ENCODE results near the gene CLEC2A.

CLEC2A gene

GRCh38 chr12:9895215-9895971, 36.8 kb downstream of the CLEC2A start:
- Histone ChIP-seq H2AFZ (ENCODE audit: low read length) (no peak overlapping the region), H3K9me3 (ENCODE audit: low read length) (no peaks in the 10 kb centered on the region), H3K4me2 (ENCODE audit: low read length) (no peak overlapping the region), H3F3A (ENCODE audit: insufficient read depth, low read length) (no peaks in the 10 kb centered on the region), H3K36me3 (ENCODE audit: insufficient read depth, low read length) (no peaks in the 10 kb centered on the region), H4K20me1 (ENCODE audit: insufficient read depth, low read length) (no peaks in the 10 kb centered on the region), H3K9me2 (ENCODE audit: low read depth, low read length) (no peaks in the 10 kb centered on the region), H3K27me3 (ENCODE audit: insufficient read depth, low read length) (no peaks in the 10 kb centered on the region), H3K4me3 (ENCODE audit: low read depth, low read length, poor library complexity, severe bottlenecking) (no peak overlapping the region), H3K9ac (ENCODE audit: low read length) (no peak overlapping the region), H3K79me2 (ENCODE audit: insufficient read depth, low read length) (no peaks in the 10 kb centered on the region), H3K27ac (ENCODE audit: low read depth, low read length, poor library complexity, severe bottlenecking) (no peak overlapping the region), H3K4me1 (ENCODE audit: insufficient read depth, low read length, severe bottlenecking) (no peaks in the 10 kb centered on the region)
- TF ChIP-seq EZH2 (IDR thresholded peaks at IDR 0.05; ENCODE audit: borderline replicate concordance, low read length) (no peak), CTCF (IDR thresholded peaks at IDR 0.05; ENCODE audit: low read length) (no peak)

- Histone ChIP-seq H3K9me3 (ENCODE audit: low read length) (no peaks in the 10 kb centered on the region), H4K20me1 (ENCODE audit: insufficient read depth, low read length) (no peaks in the 10 kb centered on the region), H3K4me2 (ENCODE audit: low read length) (no peak overlapping the region), H3K4me1 (ENCODE audit: insufficient read depth, low read length, severe bottlenecking) (no peaks in the 10 kb centered on the region), H3K9me2 (ENCODE audit: low read depth, low read length) (no peaks in the 10 kb centered on the region), H3K27ac (ENCODE audit: low read depth, low read length, poor library complexity, severe bottlenecking) (no peak overlapping the region), H3F3A (ENCODE audit: insufficient read depth, low read length) (no peaks in the 10 kb centered on the region), H3K9ac (ENCODE audit: low read length) (no peak overlapping the region), H3K36me3 (ENCODE audit: insufficient read depth, low read length) (no peaks in the 10 kb centered on the region), H3K4me3 (ENCODE audit: low read depth, low read length, poor library complexity, severe bottlenecking) (no peak overlapping the region), H3K27me3 (ENCODE audit: insufficient read depth, low read length) (no peaks in the 10 kb centered on the region), H3K79me2 (ENCODE audit: insufficient read depth, low read length) (no peaks in the 10 kb centered on the region), H2AFZ (ENCODE audit: low read length) (no peak overlapping the region)
- TF ChIP-seq EZH2 (IDR thresholded peaks at IDR 0.05; ENCODE audit: borderline replicate concordance, low read length) (no peak), CTCF (IDR thresholded peaks at IDR 0.05; ENCODE audit: low read length) (no peak)
Observed at GRCh38 chr12:9888665-9889273, 43.4 kb downstream of the CLEC2A start.

- Histone ChIP-seq H2AFZ (ENCODE audit: low read length) (no peak overlapping the region), H3K9ac (ENCODE audit: low read length) (no peak overlapping the region), H3K9me2 (ENCODE audit: low read depth, low read length) (no peaks in the 10 kb centered on the region), H3F3A (ENCODE audit: insufficient read depth, low read length) (no peaks in the 10 kb centered on the region), H3K4me1 (ENCODE audit: insufficient read depth, low read length, severe bottlenecking) (no peaks in the 10 kb centered on the region), H3K27ac (ENCODE audit: low read depth, low read length, poor library complexity, severe bottlenecking) (no peak overlapping the region), H3K36me3 (ENCODE audit: insufficient read depth, low read length) (no peaks in the 10 kb centered on the region), H3K4me2 (ENCODE audit: low read length) (no peak overlapping the region), H4K20me1 (ENCODE audit: insufficient read depth, low read length) (no peaks in the 10 kb centered on the region), H3K27me3 (ENCODE audit: insufficient read depth, low read length) (no peaks in the 10 kb centered on the region), H3K79me2 (ENCODE audit: insufficient read depth, low read length) (no peaks in the 10 kb centered on the region), H3K9me3 (ENCODE audit: low read length) (no peaks in the 10 kb centered on the region), H3K4me3 (ENCODE audit: low read depth, low read length, poor library complexity, severe bottlenecking) (no peak overlapping the region)
- TF ChIP-seq CTCF (IDR thresholded peaks at IDR 0.05; ENCODE audit: low read length), result no peak
Observed at GRCh38 chr12:9883175-9883574, 49.0 kb downstream of the CLEC2A start.
